GM06990 (cell line): Measurements from ENCODE around the gene SLC43A3.

Experiments used
- DNase-seq: peaks from one replicate; pipeline ENCODE4 v3.0.0-alpha.2; 2011; ENCODE audit not compliant: insufficient read length; ENCODE audit errors: extremely low read depth
- H3K27me3 ChIP-seq: replicated peaks from 2 replicates; pipeline ENCODE4 v1.6.0; 2011; ENCODE audit warnings: low read length; ENCODE audit not compliant: control insufficient read depth, insufficient read depth
- H3K36me3 ChIP-seq: 2 replicates; pipeline ENCODE4 v1.5.1; 2011; ENCODE audit warnings: low read length; ENCODE audit not compliant: control insufficient read depth, insufficient read depth
- H3K4me3 ChIP-seq: replicated peaks from 2 replicates; pipeline ENCODE4 v1.5.1; 2011; ENCODE audit warnings: low read depth, mild to moderate bottlenecking, control low read depth, low read length
- TF ChIP-seq, protein P1 (sequence below): IDR thresholded peaks from 2 replicates; pipeline ENCODE4 v1.5.1; 2011; ENCODE audit warnings: low read length, control low read depth, mild to moderate bottlenecking, inconsistent platforms; ENCODE audit not compliant: insufficient read depth, poor library complexity, severe bottlenecking

The SLC43A3 gene

DNA sequence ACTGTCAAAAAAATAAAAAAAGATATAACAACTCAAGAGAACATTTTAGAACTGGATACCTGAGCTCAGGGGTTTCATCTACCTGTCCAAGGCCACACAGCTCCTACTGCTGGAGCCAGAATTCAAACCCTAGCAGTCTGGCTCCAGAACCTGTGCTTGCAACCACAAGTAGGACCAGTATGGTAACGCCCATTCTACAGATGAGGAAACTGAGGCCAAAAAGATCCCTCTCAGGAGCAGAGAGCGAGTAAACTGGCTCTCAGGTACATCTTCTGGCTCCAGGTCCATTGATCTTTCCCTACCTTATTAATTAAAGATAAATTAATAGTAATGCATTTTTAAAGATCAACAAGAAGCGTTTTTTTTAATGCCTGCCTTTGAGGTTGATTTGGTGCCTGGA lies 69.6 kb downstream of the SLC43A3 start:
- no peak for DNase-seq
- Histone ChIP-seq H3K4me3 (no peak overlapping the region), H3K27me3 (no peaks in the 10 kb centered on the region; the same call in none of the 2 replicates), H3K36me3 (no peaks in the 10 kb centered on the region)
- TF ChIP-seq, protein P1, sequence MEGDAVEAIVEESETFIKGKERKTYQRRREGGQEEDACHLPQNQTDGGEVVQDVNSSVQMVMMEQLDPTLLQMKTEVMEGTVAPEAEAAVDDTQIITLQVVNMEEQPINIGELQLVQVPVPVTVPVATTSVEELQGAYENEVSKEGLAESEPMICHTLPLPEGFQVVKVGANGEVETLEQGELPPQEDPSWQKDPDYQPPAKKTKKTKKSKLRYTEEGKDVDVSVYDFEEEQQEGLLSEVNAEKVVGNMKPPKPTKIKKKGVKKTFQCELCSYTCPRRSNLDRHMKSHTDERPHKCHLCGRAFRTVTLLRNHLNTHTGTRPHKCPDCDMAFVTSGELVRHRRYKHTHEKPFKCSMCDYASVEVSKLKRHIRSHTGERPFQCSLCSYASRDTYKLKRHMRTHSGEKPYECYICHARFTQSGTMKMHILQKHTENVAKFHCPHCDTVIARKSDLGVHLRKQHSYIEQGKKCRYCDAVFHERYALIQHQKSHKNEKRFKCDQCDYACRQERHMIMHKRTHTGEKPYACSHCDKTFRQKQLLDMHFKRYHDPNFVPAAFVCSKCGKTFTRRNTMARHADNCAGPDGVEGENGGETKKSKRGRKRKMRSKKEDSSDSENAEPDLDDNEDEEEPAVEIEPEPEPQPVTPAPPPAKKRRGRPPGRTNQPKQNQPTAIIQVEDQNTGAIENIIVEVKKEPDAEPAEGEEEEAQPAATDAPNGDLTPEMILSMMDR: no peak
